Melanocyte of skin (primary cell): ENCODE data around the gene HCK. TPM values are rescaled to one million over a fixed set of nuclear protein-coding genes. Genes with fewer than 3 reads are reported as not detected.

Source experiments
- small RNA-seq, 2 donors: library from RNA; depleted of rRNA; stranded (forward); fragments of <200 nt; gene quantifications; one replicate each; pipeline ENCODE3, GENCODE V24; 2012
- total RNA-seq, 2 donors: library from RNA; depleted of rRNA; stranded (reverse); fragments of >200 nt; gene quantifications; 2 replicates each; pipeline ENCODE4 v1.2.3, GENCODE V29; 2012

Gene HCK
- total RNA-seq = under 1 TPM in 1 of 2 donors, not detected in 1; 0.33 TPM

DNA sequence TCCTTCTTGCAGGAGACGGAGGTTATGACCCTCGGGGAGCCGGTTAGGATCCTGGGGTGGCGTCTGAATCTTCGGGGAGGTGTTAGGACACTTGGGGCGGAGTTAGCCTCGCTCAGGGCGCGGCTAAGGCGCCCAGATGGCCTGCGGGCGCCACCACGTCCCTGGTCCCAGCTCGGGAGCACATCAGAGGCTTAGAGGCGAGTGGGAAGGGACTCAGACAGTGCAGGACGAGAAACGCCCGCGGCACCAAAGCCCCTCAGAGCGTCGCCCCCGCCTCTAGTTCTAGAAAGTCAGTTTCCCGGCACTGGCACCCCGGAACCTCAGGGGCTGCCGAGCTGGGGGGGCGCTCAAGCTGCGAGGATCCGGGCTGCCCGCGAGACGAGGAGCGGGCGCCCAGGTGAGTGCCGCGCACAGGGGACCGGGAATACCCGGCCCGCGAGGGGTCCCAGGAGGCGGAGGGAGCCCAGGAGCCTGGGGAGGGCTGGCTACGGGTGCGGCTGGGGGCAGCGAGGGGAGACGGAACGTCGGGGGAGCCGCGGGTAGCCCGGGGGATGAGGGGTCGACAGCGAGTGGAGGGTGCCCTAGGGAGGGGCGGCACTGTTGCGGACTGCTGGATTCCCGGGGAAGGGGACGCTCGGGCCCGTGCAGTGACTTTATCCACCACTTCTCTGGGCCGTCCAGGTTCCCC is at the start of gene HCK:
Gene HCK, plus strand, starts transcription at position 153 of the 688 bp plus-strand sequence.

DNA sequence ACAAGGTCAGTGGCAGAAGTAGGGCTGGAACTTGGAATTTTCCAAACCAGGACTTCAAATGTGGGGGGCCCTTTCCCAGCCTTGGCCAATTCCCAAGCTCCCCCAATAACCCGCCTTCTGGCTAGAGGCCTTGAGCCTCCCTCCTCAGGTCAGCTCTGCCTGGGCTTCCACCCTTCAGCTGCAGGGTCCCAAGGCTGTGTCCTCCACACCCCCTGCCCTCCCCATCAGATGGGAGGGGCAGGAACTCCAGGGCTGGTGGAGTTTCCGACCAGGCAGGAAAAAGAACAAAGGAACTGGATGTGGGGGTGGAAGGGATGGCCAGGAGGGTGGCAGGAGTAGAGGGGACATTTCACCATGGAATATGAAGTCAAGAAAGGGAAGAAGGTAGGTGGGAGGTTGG is 41.9 kb upstream of the HCK start, which contains the start of gene CCM2L:
Gene CCM2L, plus strand, starts transcription at position 338 of the 400 bp plus-strand sequence. Its CDS starts 17 bp downstream, at position 355.

DNA sequence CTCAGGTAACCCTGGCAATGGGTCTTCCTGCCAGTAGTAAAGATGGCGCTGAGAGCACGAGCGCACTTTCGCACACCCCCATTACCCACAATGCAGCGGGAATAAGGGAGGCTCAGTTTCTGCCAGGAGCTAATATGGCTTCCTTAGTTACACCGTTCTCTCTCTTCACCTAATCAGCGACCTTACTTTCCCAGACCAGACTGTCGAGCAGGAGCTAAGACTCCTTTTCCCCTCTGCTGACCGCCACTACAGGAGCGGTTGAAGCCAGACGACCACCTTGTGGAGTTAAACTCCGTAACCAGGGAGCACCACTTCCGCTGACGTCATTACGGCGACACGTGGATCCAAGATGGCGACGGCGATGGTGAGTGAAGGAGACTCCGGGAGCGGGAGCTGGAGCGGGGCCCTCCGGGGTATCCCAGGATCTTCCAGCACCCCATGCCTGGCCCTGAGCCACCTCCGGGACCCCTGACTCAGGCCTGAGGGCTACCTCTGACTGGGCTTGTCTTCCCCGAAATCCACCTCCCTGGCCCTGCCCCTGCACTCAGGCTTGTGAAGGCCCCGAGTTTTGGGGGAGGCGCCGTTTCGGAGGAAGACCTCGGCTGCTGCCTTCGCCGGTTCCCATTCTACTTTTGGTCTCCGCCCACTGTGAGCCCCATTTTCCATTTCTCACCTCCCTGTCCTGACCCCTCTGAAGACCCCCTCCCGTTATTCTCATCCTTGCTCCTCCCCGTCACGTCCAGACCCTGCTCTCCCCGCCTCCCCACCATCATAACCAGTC is 57.5 kb downstream of the HCK start, which contains the start of gene TM9SF4:
Gene TM9SF4, plus strand, starts transcription at position 323 of the 781 bp plus-strand sequence. Its CDS starts 27 bp downstream, at position 350.

Small RNA genes lying within 50 kb of the gene (small RNA-seq; reads per million reads assigned to genes)
- gene RNA5SP481 (0.17 reads per million in 2 donors), gene RNA5SP482 (0 reads per million in 2 donors)

Other genes starting within 250 kb of the HCK start
- under 1 TPM; under 0.01 to 0.34 TPM for gene MYLK2, start 232.9 kb upstream of the HCK start, total RNA-seq
- not detected for gene FOXS1, start 206.6 kb upstream of the HCK start, total RNA-seq
- 1 to 10 TPM in 1 of 2 donors, under 1 TPM in 1; 0.67 to 10.0 TPM for gene DUSP15, start 181.7 kb upstream of the HCK start, total RNA-seq
- under 1 TPM in 1 of 2 donors, not detected in 1; 0.34 TPM for gene TTLL9, start 181.6 kb upstream of the HCK start, total RNA-seq
- 1 to 10 TPM; 2.1 to 3.0 TPM for gene PDRG1, start 100.2 kb upstream of the HCK start, total RNA-seq
- not detected for gene XKR7, start 84.1 kb upstream of the HCK start, total RNA-seq
- not detected for gene CCM2L, start 41.8 kb upstream of the HCK start, total RNA-seq
- 10 to 100 TPM; 51.6 to 52.7 TPM for gene TM9SF4, start 57.5 kb downstream of the HCK start, total RNA-seq
- 1 to 10 TPM; 2.1 to 5.3 TPM for gene PLAGL2, start 155.5 kb downstream of the HCK start, total RNA-seq
- gene POFUT1, start 155.6 kb downstream of the HCK start, total RNA-seq = 10 to 100 TPM; 28.6 to 38.6 TPM
- 10 to 100 TPM; 17.2 to 20.6 TPM for gene KIF3B, start 225.4 kb downstream of the HCK start, total RNA-seq